ENCODE results near the gene NCKAP5. TPM values are rescaled to one million over a fixed set of nuclear protein-coding genes. Genes with fewer than 3 reads are reported as not detected.
"Not testable (repeated sequence)": the region's sequence is repeated elsewhere in the genome, so short reads cannot be mapped to it uniquely, and the experiment has no call there.

The NCKAP5 gene
- total RNA-seq, 1 donor from 2014 or later, result 0.55 TPM

DNA sequence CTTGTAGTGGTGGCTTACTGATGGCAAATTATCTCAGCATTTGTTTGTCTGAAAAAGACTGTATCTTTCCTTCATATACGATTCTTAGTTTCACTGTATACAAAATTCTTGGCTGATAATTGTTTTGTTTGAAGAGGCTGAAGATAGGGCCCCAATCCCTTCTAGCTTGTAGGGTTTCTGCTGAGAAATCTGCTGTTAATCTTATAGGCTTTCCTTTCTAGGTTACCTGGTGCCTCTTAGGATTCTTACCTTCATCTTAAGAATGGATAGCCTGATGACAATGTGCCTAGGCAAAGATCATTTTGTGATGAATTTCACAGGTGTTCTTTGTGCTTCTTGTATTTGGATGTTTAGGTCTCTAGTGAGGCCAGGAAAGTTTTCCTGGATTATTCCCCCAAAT, 758.3 kb downstream of the NCKAP5 start:
- DNase-seq (ENCODE audit: low read depth), result not testable (repeated sequence)

GRCh38 chr2:132804051-132804450, 764.2 kb downstream of the NCKAP5 start:
- peak; percentile 67 for DNase-seq (ENCODE audit: low read depth)

- no peak for DNase-seq (ENCODE audit: low read depth)
Observed at GRCh38 chr2:132798341-132798740, 769.9 kb downstream of the NCKAP5 start.

- peak; percentile 54 for DNase-seq (ENCODE audit: low read depth)
Observed at GRCh38 chr2:132797556-132797955, 770.7 kb downstream of the NCKAP5 start.

DNA sequence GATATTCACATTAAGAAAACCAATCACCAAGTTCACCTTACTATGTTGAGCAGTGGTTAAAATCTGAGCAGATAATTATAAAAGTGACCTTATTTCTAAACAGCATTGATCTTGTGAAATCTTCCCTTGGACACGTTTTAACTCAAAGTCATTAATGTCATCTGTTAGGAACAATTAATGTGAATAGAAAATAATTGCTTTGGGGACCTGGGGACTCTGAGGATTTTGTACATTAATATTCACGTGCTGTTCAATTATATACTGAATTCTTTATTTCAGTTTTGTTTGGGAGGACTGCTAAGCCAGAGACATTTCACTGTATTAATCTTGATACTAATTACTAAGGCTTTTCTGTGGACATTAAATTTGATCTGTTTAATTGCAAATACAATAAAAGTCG, 771.2 kb downstream of the NCKAP5 start:
- DNase-seq (ENCODE audit: low read depth), result no peak

DNA sequence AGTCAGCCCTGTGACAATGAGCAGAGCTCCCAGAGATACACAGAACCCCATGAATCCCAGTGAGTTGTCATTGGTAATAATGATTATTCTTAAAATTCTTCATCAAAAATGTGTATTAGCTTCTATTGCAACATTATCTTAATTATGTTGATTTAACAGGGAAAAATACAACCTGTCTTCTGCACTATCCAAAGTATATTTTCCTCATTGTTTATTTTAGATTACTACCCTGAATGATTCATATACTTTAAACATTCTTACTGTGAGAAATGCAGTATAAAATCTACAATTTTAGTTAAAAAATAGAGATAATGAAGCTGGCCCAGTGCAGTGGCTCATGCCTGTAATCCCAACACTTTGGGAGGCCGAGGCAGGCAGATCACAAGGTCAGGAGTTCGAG, 773.0 kb downstream of the NCKAP5 start:
- no peak for DNase-seq (ENCODE audit: low read depth)

DNA sequence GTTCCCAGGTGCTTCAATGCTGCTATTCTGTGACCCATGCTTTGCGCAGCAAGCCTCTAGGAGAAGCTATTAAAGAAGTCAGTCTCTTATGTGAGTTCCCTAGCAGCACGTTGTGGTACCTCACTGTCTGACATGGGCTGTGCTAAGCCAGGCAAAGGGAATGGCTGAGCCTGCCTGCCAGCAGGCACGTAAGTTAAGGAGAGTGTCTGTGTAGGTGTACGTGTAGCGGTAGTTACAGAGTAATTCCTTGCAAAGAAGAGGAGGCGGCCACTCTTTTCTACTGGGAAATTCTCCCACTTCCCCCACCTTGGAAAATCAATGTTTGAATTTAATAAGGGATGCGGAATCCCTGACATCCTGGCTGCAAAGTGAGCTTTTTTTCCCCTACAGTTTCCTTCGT, 774.7 kb downstream of the NCKAP5 start:
- no peak for DNase-seq (ENCODE audit: low read depth)

GRCh38 chr2:132790207-132790785, 778.0 kb downstream of the NCKAP5 start:
- no peak for DNase-seq (ENCODE audit: low read depth)

DNA sequence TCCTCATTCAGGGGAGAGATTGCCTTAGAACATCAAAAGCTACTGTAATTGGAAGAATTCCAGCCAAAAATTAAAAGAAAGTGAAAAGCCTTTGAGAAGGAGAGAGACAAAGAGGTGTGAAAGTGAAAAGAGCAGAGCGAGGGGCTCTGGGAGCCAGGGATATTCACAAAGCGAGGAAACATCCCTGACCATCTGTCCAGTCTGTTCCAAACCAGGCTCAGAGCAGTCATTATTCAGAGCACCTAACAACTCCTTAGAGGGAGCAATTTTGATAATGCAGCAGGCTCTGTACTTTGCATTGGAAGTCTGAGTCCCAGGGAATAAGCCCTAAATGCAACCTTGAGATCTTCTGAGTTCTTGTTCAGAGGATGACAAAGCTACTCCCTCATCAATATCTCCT, 779.2 kb downstream of the NCKAP5 start:
- no peak for DNase-seq (ENCODE audit: low read depth)

GRCh38 chr2:132788310-132788838, 779.9 kb downstream of the NCKAP5 start:
- DNase-seq (ENCODE audit: low read depth), result no peak

- no peak for DNase-seq (ENCODE audit: low read depth)
Observed at GRCh38 chr2:132783883-132784282, 784.4 kb downstream of the NCKAP5 start.

DNA sequence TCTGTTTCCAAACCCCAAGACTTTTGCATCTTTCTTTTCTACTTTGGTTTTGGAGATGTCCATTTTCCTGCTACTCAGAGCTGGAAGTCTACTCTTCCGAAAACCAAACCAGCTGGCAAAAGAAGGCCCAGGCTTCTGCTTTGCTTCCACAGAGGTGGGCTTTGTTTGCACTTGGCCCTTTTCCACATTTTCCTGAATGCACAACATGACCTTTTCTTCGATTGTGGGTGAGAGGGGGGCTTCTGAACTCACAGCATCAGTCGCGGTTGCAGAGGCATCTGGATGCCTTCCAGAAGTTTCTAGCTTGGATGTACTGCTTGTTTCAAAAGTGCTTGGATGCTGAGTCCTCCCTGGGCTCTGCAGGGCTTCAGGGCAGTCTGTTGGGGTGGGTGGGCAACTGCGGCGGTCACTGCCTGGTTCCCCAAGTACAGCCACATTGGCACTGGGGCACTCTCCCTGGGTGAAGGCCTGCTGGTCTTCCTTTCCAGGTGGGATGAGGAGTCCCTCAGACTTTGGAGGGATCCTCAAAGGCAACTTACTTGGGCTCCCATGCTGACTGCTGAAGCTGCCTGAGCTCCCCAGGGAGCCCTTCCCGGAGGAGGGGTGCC, 786.0 kb downstream of the NCKAP5 start:
- DNase-seq (ENCODE audit: low read depth), result no peak

DNA sequence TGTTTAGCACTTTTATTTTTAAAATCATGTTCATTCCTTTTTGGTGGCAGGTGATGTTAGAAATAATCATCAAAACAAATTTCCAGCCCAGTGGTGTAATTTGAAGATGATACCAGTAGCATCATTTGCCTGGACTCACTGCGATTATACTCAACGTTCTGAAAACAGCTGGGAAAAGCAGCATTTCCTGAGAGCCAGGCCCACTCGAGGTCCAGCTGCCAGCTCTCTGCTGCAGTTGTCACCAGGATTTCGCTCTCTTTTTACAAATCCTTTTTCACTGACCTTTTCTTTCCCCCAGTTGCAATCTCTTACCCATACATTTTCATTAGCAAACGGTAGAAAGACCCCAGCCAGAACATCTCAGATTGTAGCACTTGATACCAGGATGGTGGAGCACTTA, 787.6 kb downstream of the NCKAP5 start:
- no peak for DNase-seq (ENCODE audit: low read depth)

GRCh38 chr2:132779206-132779721, 789.0 kb downstream of the NCKAP5 start:
- DNase-seq (ENCODE audit: low read depth), result no peak

DNA sequence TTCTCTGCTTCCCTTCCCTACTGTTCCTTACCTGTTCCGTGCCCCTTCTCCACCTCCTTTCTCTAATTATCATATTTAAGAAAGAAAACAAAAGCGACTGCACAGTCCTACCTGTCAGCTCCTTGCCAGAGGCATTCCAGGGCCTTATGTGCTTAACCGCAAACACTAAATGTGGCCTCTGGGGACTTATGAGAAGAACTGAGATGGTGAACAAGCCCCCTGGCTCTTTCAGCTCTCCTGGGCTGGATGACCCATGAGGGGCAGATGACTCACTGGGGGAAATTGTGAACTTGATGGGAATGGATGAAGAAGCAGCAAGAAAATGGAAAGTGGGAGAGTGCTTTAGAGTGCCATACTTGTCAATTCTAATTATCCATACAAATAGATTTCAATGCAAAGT, 792.0 kb downstream of the NCKAP5 start:
- peak; percentile 47 for DNase-seq (ENCODE audit: low read depth)

DNA sequence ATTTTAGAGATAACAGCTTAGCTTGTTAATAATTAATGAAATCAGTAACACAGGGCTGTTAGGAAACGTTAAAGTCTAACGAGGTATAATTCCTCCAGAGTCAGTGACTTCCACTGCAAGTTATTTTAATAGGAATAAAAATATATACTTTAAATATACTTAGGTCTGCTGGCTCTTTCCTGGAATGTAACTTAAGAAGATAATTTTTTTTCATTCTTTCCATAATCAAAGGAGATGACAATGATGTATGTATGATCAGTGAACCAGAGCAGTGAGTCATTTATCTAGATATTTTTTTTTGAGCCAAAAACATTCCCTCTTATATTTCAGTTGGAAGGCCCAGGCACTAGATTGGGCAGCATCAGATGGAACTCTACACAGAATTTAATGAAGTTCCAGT, 794.1 kb downstream of the NCKAP5 start:
- DNase-seq (ENCODE audit: low read depth), result peak; percentile 31

DNA sequence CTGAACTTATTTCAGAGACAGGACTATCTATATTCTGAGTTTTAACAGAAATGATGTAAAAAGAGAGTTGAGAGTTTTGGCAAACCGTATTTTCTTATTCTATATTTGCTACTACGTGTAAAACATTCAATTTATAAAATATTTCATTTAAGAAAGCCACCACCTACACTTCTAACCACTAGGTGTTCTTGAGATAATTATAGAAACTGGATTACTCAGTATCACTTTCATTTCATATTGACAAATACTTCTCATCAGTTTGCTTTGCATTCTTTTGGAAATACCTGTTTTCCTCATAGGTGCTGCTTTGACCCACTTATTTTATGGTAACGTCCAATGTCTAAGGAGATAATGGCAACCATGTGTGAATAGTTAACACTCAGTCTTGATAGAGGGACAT, 794.9 kb downstream of the NCKAP5 start:
- no peak for DNase-seq (ENCODE audit: low read depth)

DNA sequence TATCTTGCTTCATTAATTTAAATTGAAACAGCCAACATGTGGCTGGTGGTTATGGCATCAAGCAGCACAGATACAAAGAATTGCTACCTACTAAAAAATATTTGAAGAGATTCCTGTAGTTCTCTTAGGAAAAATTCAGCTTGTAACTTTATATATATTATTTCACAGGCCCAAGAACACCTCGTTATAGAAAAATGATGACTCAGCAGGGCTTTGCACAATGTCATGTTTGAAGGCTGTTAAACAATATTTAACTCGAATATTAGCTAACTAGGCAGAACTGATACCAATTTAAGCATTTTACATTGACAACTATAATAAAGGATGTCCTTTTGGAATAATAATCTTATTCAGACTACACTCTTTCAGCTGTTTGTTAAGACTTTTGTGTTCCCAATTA, 795.9 kb downstream of the NCKAP5 start:
- DNase-seq (ENCODE audit: low read depth), result no peak

DNA sequence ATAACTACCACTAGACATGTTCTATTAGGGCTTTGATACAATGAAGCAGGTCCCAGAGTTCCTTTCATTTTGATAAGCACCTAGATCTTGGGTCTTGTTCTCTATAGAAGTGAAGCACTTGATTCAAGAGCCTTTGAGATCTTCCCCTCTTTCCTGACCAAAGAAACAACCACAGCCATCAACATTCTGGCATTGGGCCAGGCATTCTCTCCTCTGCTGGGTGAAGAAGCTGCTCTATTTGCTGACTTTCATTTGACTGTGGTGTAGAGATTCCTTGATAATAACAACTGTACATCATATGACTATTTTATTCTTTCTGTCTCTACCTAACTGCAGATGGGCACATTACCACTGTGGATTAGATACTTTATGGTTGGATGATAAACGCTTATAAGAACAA, 801.7 kb downstream of the NCKAP5 start:
- DNase-seq (ENCODE audit: low read depth), result peak; percentile 27

DNA sequence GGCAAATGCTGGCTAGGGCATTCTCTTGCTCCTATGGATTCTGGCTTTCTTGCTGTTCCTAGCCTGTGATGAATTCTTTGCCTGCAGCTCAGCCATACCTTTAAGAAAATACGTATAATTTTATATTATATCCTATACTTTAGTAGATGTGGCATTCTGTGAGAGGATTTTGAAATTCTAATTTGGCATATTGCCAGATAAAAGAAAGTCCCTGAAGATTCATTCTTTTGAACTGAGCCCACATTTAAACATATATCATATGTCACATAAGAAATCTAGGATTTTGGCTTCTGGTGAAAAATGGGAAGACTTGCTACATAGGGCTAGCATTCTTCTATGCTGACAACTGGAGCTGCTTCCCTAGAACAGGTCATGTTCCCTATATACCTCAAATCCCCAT, 806.8 kb downstream of the NCKAP5 start:
- DNase-seq (ENCODE audit: low read depth), result no peak

GRCh38 chr2:132760971-132761370, 807.3 kb downstream of the NCKAP5 start:
- no peak for DNase-seq (ENCODE audit: low read depth)

DNA sequence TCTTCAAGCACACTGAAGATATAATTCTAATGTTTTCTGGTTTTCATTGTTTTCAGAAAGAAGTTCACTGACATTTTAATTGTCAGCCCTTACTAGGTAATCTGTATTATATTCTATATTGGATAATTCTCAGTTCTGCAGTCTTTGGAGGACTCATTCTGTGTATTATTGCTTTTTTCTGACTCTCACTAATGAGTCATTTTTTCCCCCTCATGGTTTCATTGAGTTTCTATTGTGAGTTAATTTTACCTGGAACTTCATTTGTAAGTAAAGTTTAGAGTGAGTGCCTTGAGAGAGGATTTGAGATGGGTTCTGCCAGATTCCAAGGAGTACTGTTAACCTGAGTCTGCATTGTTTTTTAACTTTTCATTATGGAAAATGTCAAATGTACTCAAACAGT, 807.9 kb downstream of the NCKAP5 start:
- no peak for DNase-seq (ENCODE audit: low read depth)

DNA sequence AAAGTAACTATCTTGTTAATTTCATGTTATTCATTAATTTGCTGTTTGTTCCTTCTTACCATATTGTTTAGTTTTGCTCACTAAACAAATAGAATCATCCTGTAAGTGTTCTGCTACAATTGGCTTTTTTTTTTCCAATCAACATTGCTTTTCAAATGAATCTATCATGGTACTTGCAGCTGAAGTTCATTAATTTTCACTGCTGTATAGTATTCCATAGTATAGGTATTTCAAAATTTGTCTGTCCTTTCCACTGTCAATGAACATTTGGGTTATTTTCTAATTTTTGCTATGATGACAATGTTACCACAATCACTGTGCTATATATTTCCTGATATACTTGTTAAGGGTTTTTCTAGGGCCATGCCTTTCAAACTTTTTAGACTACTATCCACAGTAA, 809.3 kb downstream of the NCKAP5 start:
- DNase-seq (ENCODE audit: low read depth), result no peak

DNA sequence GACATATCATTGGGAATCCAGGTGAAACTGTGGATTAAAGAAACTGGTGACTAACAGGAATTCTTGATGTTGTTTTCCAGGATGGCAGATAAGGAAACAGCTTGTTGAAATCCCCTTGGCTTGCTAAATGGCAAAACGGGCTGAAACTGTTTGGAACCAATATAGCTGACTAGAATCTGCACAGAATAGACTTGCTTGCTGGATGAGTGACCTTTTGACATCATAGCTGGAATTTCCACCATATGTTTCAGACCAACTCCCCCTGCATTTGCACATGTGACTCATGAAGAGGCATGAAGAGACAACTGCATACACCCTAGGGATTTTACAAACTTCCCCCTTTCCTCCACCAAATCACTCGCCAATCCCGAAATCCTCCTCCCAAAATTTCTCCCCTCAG, 810.6 kb downstream of the NCKAP5 start:
- peak; percentile 47 for DNase-seq (ENCODE audit: low read depth)
